ENCODE results near the gene CHIC2.
"Not testable (repeated sequence)": the region's sequence is repeated elsewhere in the genome, so short reads cannot be mapped to it uniquely, and the experiment has no call there.

Gene CHIC2

DNA sequence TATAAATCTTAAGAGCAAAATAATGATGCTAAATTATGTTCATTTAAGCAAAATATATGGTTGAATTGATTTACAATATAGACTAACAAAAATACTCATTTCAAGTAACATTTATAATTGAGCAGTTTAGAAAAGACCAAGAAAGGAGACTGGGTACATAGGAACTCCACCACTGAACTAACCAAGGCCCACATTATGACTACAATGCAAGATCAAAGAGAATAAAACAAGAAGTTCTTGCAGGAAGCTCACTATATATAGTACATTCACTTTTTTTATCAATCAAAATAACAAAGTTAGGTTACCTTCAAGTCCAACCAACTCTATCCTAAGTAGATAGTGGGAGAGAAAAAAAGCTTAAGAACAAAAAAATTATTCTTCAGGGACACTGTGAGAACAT lies 8.0 kb downstream of the CHIC2 start:
- peak; percentile 35 for FAIRE-seq

DNA sequence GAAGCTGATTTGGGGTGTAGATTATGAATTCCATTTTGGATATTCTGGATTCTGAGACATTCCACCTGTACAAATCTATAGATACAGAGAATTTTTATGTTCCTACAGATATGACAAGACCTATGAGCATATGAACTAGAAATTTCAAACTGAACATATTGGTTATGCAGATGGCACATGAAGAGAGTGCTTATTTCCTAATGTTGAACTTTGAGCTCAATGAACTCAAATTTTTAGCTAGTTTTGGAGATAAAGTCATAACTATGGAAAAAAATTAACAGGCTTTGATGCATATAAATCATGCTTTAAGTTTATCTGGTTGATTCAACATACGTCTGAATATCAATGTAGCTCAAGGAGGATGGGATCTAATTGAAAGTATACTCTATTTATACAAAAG lies 8.9 kb downstream of the CHIC2 start:
- FAIRE-seq = no peak

- no peak for FAIRE-seq
Measured at GRCh38 chr4:54054501-54054900, 9.9 kb downstream of the CHIC2 start.

GRCh38 chr4:54053322-54053721 lies 11.1 kb downstream of the CHIC2 start:
- FAIRE-seq = not testable (repeated sequence)

GRCh38 chr4:54050214-54050904 lies 14.0 kb downstream of the CHIC2 start:
- FAIRE-seq = no peak

DNA sequence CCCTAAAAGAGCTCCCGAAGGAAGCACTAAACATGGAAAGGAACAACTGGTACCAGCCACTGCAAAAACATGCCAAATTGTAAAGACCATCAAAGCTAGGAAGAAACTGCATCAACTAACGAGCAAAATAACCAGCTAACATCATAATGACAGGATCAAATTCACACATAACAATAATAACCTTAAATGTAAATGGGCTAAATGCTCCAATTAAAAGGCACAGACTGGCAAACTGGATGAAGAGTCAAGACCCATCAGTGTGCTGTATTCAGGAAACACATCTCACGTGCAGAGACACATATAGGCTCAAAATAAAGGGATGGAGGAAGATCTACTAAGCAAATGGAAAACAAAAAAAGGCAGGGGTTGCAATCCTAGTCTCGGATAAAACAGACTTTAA lies 20.8 kb downstream of the CHIC2 start:
- not testable (repeated sequence) for FAIRE-seq

- FAIRE-seq = no peak
Measured at GRCh38 chr4:54041933-54042332, 22.5 kb downstream of the CHIC2 start.

DNA sequence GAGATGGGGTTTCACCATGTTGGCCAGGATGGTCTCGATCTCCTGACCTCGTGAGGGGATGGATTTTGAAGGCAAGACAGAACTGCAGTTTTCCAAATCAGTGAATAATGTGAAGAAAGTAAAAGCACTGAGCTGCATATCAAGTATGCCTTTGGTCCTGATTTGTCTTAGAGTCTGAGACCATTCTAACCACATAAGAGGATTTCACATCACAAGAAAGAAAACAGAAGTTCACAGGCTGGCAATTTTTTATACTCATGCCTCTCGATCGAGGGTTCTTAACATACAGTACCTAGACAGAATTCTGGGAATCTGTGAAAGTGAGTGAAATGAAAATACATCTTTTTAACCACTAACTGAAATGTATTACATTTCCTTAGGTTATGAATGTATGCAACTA lies 23.3 kb downstream of the CHIC2 start:
- no peak for FAIRE-seq

DNA sequence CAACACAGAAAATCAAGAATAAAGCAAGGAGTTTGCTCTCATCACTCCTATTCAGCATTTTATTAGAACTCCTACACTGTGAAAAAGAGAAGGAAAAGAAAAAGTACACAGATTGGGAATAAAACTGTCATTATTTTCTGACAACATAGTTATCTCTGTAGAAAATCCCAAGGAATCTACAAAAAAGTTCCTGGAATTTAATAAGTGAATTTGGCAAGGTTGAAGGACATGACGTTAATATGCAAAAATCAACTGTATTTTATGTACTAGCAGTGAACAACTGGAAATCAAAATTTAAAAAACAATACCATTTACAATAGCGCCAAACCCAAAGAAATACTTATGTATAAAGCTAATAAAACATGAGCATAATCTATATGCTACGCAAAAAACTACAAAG lies 26.3 kb downstream of the CHIC2 start:
- no peak for FAIRE-seq

GRCh38 chr4:54036184-54036583 lies 28.2 kb downstream of the CHIC2 start:
- no peak for FAIRE-seq

DNA sequence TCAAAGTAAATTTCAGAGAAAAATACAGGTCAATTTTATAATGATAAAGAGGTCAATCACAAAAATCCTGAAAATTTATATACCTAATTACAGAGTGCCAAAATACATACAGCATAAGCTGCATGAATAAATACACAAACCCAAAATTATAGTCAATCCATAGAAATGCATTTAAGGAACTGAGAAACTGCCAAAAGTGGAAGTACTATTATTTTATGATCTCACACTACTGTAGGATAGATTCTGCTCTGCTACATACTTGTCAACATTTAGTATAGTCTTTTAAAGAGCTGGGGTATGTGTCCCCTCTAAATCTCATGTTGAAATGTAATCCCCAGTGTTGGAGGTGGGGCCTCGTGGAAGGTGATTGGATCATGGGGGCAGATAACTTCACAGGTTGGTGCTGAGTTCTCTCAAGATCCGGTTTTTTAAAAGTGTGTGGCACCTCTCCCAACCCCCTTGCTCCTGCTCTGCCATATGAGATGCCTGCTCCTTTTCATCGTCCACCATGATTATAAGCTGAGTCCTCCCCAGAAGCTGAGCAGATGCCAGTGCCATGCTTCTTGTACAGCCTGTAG lies 31.8 kb downstream of the CHIC2 start:
- FAIRE-seq = no peak

DNA sequence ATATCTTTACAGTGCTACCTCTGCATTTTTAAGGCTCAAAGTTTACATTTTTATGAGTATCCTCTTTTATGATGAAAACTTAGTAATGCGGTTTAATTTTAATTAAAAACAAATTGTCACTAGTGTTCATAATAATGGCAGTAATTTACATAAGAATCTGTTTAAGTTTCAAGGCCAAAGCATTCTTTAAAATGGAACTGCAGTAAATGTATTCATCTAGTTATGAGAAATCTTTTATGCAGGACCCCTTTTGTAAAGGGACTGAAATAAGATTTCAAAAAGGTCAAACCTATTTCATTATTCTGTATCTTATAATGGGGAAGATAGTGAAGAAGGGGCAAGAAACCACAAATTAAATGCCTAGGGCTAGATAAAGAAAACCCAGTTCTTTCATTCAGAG lies 37.1 kb downstream of the CHIC2 start:
- no peak for FAIRE-seq

DNA sequence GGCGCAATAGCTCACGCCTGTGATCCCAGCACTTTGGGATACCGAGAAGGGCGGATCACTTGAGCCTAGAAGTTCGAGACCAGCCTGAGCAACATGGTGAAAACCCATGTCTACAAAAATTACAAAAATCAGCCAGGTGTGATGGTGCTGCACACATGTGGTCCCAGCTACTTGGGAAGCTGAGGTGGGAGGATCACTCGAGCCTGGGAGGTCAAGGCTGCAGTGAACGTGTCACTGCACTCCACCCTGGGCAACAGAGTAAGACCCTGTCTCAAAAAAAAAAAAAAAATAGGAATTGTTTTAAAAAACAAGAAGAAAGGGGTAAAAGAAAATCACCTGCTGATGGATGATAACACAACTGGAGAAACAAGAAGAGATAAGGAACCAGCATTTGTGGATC lies 38.8 kb downstream of the CHIC2 start:
- FAIRE-seq = no peak

DNA sequence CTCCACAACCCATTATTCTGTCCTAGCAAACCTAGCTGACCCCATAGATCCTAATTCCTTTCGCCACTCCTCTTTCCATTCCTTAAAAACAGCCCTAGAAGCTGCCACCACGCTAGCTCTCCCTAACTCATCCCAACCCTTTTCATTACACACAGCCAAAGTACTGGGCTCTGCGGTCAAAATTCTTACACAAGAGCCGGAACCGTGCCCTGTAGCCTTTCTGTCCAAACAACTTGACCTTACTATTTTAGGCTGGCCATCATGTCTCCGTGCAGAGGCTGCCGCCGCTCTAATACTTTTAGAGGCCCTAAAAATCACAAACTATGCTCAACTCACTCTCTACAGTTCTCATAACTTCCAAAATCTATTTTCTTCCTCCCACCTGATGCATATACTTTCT lies 41.4 kb downstream of the CHIC2 start:
- not testable (repeated sequence) for FAIRE-seq

DNA sequence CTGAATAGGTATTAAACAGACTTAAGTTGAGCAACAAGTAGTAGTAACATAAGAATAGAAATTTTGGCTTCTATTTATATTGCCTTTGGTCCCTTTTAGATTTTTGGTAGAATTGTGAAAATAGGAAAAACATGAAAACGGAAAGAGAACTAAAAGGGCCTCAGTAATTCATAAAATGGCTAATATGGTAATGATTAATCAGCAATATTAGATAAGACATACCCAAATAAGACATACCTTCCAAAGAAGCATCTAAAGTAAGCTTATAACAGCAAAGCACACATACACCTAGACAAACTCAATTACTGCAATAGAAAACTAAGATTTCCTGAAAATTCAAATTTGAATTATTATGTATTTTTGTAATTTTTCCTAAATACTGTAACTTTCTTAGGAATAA lies 46.4 kb downstream of the CHIC2 start:
- FAIRE-seq = peak; percentile 41

DNA sequence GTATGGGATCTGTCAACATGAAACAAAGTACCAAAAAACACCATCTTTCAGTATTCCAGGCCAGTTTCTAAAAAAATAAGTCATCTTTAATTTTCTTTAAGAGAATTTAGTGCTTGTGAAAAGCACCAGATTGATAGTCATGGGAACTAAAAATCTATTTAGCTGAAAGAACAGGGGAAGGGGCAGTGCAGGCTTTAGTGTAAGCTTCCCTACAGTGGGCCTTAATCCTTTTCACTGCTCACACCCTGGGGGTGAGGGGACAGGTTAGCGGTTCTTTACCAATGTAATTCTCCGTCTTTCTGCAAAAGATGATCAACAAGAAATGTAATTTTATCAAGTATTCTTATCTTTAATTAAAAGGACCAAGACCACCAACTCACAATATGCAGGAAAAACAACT lies 47.1 kb downstream of the CHIC2 start:
- FAIRE-seq = no peak

DNA sequence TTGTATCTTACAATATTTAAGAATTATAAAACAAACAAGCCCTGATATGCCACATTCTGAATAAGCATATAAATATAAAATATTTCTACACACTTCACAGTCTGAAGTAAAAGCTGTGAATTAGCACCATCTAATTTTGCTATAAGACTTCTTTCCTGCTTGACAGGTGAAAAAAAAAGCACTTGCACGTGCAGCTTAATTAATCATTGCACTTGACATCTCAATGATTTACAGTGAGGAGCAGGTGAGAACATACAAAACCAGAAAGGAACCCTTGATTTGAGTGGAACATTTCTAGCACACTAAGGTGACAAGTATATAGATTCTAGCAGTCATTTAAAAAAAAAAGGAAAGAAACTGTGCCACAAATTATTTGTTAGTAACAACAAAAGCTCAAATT lies 47.9 kb downstream of the CHIC2 start:
- no peak for FAIRE-seq

- no peak for FAIRE-seq
Measured at GRCh38 chr4:54015423-54016030, 48.9 kb downstream of the CHIC2 start.

- FAIRE-seq = no peak
Measured at GRCh38 chr4:54014666-54015160, 49.7 kb downstream of the CHIC2 start.

DNA sequence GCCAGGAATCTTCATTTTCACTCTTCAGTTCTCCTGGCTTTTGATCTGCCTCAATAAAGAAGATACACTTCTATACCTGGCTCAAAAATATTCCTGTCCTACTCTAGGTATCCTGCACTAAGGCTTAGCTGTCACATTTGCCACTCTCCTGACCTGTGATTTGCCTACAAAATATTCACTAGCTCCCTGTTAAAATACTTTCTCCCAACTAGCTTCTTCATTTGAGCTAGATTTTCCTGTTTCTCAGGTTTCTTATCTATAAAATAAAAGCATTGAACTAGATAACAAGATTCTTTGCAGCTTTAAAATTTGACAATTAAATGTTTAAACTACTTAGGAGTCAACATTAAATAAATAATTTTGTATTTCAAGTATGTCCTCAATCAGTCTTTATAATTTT lies 53.2 kb downstream of the CHIC2 start:
- no peak for FAIRE-seq

- no peak for FAIRE-seq
Measured at GRCh38 chr4:54006755-54007154, 57.6 kb downstream of the CHIC2 start.

GRCh38 chr4:54005475-54005874 lies 58.9 kb downstream of the CHIC2 start:
- peak; percentile 86 for FAIRE-seq

GRCh38 chr4:54004463-54004862 lies 59.9 kb downstream of the CHIC2 start:
- FAIRE-seq = no peak

GRCh38 chr4:54001668-54002365 lies 62.6 kb downstream of the CHIC2 start:
- no peak for FAIRE-seq
